ENCODE data around the gene OOEP.
"Not testable (repeated sequence)": the region's sequence is repeated elsewhere in the genome, so short reads cannot be mapped to it uniquely, and the experiment has no call there.

Gene OOEP

DNA sequence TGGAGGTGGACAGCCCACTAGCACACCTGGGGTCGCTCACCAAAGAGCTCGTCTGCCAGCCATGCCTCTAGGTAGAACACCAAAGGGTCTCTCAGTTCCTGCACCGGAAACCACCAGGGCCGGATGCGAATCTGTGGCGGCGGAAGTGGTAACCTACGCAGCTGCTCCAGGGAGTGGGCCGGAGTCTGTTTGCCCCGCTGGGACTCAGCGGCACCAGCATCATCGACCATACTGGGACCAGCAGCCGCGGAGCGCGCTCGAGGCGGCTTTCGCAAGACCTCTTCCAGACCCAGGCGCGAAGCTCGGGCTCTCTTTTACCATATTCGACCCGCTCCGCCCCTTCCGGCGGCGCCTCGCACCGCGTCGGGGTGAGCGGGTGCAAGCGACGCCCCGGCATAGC, at the start of gene OOEP:
OOEP (minus strand) TSS at position 335 of the 400 bp plus-strand sequence; CDS start at position 230, 105 bp downstream.
- no peak for DNase-seq

GRCh38 chr6:73418081-73418741, 48.5 kb upstream of the OOEP start:
- no peak for DNase-seq

DNA sequence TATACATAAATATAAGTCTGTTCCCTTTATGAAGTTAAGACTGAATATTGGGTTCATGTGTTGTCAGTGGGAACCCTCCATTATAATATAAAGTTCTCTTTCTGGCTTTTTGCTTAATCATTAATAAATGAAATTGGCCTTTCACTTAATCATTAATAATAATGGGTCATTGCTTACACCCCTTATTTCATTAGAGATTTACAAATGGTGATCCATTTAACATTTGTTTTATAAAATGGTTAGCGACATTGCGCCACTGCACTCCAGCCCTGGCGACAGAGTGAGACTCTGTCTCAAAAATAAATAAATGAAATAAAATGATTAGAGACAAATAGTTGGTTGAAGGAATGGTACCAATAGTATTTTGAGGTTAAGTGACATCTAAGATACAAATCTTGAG, 43.4 kb upstream of the OOEP start:
- DNase-seq, result no peak

GRCh38 chr6:73409395-73409794, 39.7 kb upstream of the OOEP start:
- no peak for DNase-seq

DNA sequence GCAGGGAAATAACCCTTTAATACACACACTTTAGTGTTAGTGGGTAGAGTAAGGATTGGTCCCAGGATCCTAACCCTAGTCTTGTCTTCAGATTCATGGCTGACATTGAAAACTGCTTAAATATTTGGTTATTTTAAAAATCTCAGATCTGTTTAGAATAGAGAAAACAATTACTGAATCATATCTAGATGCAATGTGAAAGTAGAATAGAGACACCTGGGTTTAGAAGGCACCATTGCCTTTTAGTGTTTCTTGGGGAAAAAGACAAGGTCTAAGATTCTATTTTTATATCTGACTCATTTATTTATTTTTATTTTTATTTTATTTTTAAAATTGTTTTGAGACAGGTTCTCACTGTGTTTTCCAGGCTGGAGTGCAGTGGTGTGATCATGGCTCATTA, 31.0 kb upstream of the OOEP start:
- no peak for DNase-seq

GRCh38 chr6:73395875-73396274, 26.2 kb upstream of the OOEP start:
- DNase-seq, result no peak

GRCh38 chr6:73394577-73395354, 25.1 kb upstream of the OOEP start, which contains the start of gene DDX43:
DDX43 (plus strand) TSS chr6:73394828; CDS start chr6:73394906, 78 bp downstream.
- DNase-seq, result peak; percentile 82

- DNase-seq, result no peak
Measured at GRCh38 chr6:73393278-73393677, 23.6 kb upstream of the OOEP start.

DNA sequence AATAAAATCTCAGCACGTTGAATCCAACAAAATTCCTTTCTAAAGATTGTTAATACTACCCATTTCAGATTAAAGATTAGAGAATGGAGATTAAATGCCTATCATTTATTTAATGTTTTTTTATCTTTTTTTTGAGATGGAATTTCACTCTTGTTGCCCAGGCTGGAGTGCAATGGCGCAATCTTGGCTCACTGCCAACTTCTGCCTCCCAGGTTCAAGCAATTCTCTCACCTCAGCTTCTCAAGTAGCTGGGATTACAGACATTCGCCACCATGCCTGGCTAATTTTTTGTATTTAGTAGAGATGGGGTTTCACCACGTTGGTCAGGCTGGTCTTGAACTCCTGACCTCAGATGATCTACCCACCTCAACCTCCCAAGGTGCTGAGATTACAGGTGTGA, 22.5 kb upstream of the OOEP start:
- DNase-seq, result not testable (repeated sequence)

- peak; percentile 28 for DNase-seq
Measured at GRCh38 chr6:73391675-73392074, 22.0 kb upstream of the OOEP start.

GRCh38 chr6:73389854-73390253, 20.2 kb upstream of the OOEP start:
- DNase-seq, result no peak

DNA sequence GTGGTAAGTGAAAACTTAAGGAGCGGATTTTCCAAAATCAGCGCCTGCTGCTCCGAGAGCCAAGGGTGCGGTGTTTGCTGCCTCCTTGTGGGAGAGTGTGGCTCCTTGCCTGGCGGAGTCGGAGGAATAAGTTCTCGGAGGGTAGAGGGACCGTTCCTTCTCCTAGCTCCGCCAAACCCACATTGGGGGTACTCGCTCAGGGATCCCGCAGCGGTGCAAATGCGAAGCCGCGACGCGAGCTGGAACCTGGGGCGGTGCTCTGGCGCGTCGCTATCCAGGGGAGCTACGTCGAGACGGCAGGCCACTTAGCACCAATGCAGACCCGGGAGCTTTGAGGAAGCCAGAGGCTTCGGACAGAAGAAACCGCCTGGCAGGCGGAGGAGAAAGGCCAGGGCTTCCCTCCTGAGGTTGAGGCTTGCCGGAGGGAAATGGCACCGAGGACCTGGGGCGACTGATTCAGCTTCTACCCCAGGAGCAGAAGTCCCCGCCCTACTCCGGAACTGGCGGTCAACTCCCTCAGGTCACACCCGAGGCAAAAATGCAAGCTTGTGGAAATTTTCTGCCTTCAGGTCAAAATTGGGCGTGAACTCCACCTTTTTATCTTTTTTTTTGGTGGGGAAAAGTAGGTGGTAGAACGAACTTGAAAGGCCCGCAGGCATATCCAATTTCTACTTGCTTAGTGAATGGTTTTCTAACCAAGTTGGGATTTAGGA, 19.3 kb upstream of the OOEP start:
- DNase-seq, result peak; percentile 73

DNA sequence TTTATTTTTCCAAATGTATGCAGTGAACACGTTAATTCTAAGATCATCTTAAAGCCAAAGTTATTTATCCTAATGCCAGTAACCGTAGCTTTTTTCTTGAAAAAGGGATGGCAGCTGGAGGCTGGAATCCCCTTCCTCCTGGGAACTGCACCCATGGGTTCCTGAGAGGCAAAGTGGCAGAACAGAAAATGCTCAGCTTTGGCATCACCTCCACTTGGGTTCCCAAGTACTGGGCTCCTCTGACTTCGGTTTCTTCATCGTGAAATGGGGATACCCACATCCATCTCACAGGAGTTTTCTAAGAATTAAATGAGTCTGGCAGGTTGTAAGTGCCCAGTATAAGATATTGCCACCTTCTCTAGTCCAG, 18.7 kb upstream of the OOEP start:
- no peak for DNase-seq

- DNase-seq, result no peak
Measured at GRCh38 chr6:73382462-73383113, 12.9 kb upstream of the OOEP start.

DNA sequence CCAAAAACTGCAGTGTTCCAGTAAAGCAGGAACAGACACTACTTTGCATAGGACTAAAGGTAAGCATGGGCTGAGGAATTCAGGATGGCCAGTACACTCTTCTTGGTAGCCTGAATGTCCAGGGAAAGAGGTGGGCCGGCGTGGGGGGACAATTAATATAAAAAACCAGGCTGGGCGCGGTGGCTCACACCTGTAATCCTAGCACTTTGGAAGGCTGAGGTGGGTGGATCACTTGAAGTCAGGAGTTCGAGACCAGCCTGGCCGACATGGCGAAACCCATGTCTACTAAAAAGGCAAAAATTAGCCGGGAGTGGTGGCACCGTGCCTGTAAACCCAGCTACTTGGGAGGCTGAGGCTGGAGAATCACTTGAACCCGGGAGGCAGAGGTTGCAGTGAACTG, 11.8 kb upstream of the OOEP start:
- DNase-seq, result not testable (repeated sequence)

DNA sequence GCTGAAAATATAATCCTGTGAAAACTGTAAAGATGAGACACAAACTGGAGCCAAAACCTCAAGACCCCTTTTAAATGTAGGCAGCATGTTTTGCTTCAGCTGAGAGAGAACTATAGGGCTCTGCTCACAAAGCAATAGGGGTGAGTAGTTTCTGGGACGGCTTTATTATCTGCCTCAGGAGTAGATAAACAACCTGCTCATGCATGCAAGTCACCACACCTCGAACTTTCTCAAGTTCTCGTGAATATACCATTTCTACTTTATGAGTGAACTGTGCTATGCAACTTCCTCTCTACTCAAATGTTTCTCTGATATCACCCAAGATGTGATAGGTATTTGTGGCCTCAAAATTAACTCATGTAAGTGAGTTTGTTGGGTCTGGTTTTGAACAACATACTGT, 7.5 kb upstream of the OOEP start:
- no peak for DNase-seq

GRCh38 chr6:73375216-73375615, 5.5 kb upstream of the OOEP start:
- DNase-seq, result no peak

DNA sequence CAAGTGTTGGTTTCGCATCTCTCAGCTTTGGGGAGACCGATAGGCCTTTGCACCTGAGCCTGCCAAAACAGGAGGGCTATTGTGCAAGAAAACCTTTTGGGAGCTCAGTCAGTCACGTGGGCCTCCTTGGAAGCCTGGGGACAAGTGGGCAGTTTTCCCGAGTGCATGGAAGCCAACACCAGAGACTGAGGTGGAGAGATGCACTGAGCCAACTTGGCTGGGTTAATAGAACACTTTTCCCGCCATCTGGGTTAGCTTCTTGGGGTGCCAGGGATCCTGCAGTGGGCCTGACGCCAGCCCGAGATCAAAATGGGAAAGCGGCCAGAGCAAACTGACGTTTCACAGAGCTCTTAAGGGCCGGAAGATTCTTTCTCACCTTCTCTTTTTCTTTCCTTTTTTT, 2.8 kb upstream of the OOEP start:
- no peak for DNase-seq

DNA sequence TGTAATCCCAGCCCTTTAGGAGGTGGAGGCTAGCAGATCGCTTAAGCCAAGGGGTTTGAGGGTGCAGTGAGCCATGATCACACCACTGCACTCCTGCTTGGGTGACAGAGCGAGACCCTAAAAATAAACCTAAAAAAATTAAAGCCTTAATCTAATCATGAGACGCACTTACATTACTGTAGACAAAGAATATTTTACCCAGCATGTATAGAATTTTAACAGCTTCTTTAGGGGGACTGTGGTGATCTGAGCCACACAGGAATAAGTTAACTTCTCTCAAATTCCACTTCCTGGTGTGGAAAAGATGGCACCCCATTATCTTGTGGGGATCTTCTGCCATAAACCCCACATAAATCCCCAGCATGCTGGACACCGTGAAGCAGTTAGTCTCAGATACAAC, 2.3 kb upstream of the OOEP start:
- DNase-seq, result no peak

DNA sequence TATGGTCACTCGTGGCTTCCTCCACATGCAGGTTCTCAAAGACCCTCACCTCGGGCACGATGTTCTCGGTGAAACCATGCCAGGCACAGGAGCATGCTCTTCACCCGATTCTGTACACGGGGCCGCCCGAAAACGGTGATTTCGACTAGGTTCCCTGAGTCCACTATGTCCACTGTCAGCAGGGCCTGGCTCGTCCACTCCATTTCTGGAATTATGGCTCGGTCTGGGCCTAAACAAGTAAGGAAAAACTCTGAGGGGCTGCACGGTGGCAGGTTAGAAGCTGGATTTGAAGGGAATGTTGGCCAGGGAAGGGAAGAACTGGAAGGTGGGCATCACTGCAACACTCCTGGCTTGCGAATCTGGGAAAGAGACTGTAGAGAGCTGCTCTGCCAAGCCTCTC, 540 bp downstream of the OOEP start:
- no peak for DNase-seq

GRCh38 chr6:73368675-73369074, 1.0 kb downstream of the OOEP start:
- no peak for DNase-seq

GRCh38 chr6:73367761-73368355, 1.8 kb downstream of the OOEP start:
- DNase-seq, result no peak

GRCh38 chr6:73364549-73364948, 5.1 kb downstream of the OOEP start:
- DNase-seq, result no peak

Measured in CD4-positive, alpha-beta T cell treated with Interleukin-21 for 1 hour (primary cell).